ENCODE measurements around the gene ERAS. TPM values are rescaled to one million over a fixed set of nuclear protein-coding genes. Genes with fewer than 3 reads are reported as not detected.

The ERAS gene, protein sequence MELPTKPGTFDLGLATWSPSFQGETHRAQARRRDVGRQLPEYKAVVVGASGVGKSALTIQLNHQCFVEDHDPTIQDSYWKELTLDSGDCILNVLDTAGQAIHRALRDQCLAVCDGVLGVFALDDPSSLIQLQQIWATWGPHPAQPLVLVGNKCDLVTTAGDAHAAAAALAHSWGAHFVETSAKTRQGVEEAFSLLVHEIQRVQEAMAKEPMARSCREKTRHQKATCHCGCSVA
- under 1 TPM; 0.23 to 0.31 TPM for total RNA-seq

DNA sequence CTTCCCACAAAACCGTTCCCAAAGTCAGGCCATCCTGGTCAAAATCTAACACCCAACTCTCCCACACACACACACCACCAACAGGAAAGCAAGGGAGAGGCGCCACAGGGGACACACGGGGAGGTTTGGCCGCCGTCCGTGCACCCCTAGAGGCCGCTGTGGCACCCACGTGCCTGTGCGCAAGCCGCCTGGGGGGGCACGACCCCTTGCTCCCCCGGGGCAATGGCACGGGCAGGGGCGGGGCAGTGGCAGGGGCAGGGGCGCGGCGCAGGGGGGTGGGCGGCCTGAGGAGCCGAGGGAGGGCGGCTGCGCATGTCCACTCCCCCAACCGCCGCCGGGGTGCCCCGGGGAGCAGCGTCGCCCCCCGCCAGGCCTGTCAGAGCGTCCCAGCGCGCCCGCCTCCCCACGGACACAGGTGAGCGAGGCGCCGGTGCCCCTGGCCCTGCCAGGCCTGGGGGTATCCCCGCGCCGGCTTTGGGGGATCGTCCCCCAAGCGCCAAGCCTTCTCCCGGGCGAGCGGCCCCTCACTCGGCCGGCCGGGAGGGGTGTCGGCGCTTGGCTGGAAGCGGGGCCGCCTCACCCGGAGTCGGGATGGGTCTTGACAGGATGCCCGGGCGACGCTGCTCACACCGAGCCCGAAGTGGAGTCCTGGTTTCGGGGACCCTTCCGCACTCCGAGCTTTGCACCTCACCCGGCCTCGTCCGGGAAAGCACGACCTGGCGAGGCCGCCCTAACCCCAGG is at the start of gene ERAS:
TSS of gene ERAS (plus strand) at position 379 of the 741 bp plus-strand sequence. CDS start 2,611 bp downstream, outside the sequence.
- ATAC-seq (peak; percentile 47 to 51), DNase-seq (ENCODE audit: low spot score in 2 of 2) (no peak)

DNA sequence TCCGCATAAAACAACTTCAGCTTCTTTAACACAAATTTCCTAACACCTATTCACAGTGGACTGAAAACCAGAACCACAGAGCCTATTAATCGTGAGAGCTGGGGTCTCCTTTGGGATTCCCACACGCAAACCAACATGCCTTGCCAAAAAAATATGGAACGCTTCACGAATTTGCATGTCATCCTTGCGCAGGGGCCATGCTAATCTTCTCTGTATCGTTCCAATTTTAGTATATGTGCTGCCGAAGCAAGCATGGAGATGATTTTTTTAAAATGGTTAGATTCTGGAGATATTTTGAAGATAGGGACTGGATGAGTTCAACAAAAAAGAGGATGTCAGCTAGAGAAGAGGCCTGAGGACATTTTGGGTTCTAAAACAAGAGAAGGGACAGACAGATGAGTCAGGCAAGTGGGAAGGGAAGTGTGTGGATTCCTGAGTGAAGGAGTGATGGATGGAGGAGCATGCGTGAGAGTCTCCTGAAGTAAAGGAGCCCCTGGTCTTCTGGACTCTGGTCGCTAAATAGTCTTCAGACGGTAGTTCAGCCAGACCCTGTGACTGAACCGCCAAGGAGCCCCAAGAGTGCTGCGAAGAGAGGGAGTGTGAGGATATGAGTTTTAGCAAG is 49.4 kb upstream of the ERAS start:
- Mint-ChIP-seq H3K27ac (no peak overlapping the region), H3K36me3 (no peaks in the 10 kb centered on the region), H3K9me3 (no peaks in the 10 kb centered on the region)
- ATAC-seq (no peak), DNase-seq (ENCODE audit: low spot score in 2 of 2) (no peak)

More for the DNA sequence above, at the start of gene ERAS:
- Mint-ChIP-seq H3K9me3 (no peaks in the 10 kb centered on the region), H3K36me3 (peaks cover 0 to 4% of the 10 kb centered on the region in 2 donors), H3K27ac (peak within 1 kb of the TSS in 1 of 2 donors; percentile 36)

DNA sequence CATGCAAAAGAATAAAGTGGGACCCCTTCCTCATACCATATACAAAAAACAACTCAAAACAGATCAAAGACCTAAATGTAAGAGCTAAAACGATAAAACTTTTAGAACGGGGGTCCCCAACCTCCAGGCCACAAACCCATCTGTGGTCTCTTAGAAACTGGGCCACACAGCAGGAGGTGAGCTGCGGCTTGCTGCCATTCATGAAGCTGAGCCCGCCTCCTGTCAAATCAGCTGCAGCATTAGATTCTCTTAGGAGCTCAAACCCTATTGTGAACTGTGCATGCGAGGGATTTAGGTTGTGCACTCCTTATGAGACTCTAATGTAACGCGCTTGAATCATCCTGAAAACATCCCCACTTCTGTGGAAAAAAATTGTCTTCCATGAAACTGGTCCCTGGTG is 46.9 kb upstream of the ERAS start:
- Mint-ChIP-seq H3K27ac (no peak overlapping the region), H3K36me3 (no peaks in the 10 kb centered on the region), H3K9me3 (no peaks in the 10 kb centered on the region)
- ATAC-seq, result no peak
- no peak for DNase-seq (ENCODE audit: low spot score in 2 of 2)

- Mint-ChIP-seq H3K9me3 (no peaks in the 10 kb centered on the region), H3K36me3 (no peaks in the 10 kb centered on the region), H3K27ac (no peak overlapping the region)
- ATAC-seq (no peak), DNase-seq (ENCODE audit: low spot score in 2 of 2) (no peak)
Observed at GRCh38 chrX:48781705-48782104, 44.6 kb upstream of the ERAS start.

GRCh38 chrX:48782216-48782615 is 44.1 kb upstream of the ERAS start:
- DNase-seq (ENCODE audit: low spot score in 2 of 2) (no peak), ATAC-seq (no peak)
- H3K9me3 Mint-ChIP-seq, result no peaks in the 10 kb centered on the region
- no peak overlapping the region for H3K27ac Mint-ChIP-seq
- H3K36me3 Mint-ChIP-seq, result no peaks in the 10 kb centered on the region

- H3K27ac Mint-ChIP-seq, result no peak overlapping the region
- H3K36me3 Mint-ChIP-seq, result no peaks in the 10 kb centered on the region
- no peaks in the 10 kb centered on the region for H3K9me3 Mint-ChIP-seq
- DNase-seq (ENCODE audit: low spot score in 2 of 2), result no peak
- ATAC-seq, result no peak
Observed at GRCh38 chrX:48782795-48783194, 43.5 kb upstream of the ERAS start.

GRCh38 chrX:48784726-48785125 is 41.6 kb upstream of the ERAS start:
- H3K9me3 Mint-ChIP-seq, result no peaks in the 10 kb centered on the region
- no peak overlapping the region for H3K27ac Mint-ChIP-seq
- no peak for ATAC-seq
- H3K36me3 Mint-ChIP-seq, result no peaks in the 10 kb centered on the region
- DNase-seq (ENCODE audit: low spot score in 2 of 2), result no peak

- Mint-ChIP-seq H3K9me3 (no peaks in the 10 kb centered on the region), H3K36me3 (no peaks in the 10 kb centered on the region), H3K27ac (peak overlapping the region in 1 of 2 donors; percentile 29)
- no peak for DNase-seq (ENCODE audit: low spot score in 2 of 2)
- no peak for ATAC-seq
Observed at GRCh38 chrX:48785186-48785539, 41.1 kb upstream of the ERAS start.

- Mint-ChIP-seq H3K36me3 (no peaks in the 10 kb centered on the region), H3K27ac (peak overlapping the region in 1 of 2 donors; percentile 29), H3K9me3 (no peaks in the 10 kb centered on the region)
- DNase-seq (ENCODE audit: low spot score in 2 of 2) (no peak), ATAC-seq (no peak)
Observed at GRCh38 chrX:48785540-48786214, 40.6 kb upstream of the ERAS start.

GRCh38 chrX:48786341-48786800 is 39.9 kb upstream of the ERAS start, which contains the start of gene GATA1:
GATA1 (plus strand) TSS chrX:48786590; CDS start chrX:48791110, 4,520 bp downstream.
- Mint-ChIP-seq H3K9me3 (no peaks in the 10 kb centered on the region), H3K27ac (peak within 1 kb of the TSS in 1 of 2 donors; percentile 29), H3K36me3 (no peaks in the 10 kb centered on the region)
- ATAC-seq (no peak), DNase-seq (ENCODE audit: low spot score in 2 of 2) (no peak)

DNA sequence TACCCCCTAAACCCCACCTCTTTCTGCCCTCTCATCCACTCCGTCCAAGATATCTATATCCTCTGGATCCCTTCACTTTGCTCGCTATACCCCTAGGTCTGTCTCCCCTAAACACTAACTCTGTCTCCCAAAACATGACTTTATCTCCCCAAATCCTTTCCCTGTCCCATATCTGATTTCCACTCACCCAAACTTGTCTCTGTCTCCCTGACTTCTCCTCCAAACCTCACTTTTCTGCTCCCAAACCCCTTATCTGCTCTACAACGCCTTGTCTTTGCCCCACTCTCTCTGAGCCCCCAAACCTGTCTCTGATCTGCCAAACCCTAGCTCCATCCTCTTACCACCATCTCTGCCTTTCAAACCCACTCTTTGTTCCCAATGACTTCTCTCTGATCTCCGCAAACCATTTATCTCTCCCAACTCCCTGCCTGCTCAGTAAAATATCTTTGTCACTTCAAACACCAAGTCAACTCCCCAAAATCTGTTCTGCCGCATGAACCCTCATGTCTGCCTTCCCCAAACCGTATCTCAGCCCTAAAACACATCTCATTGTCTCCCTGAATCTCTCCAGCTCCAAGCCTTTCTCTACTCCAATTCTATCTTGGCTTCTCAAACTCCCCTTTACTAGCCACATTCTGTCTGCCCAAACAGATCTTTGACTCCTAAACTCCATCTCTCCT is 39.3 kb upstream of the ERAS start:
- Mint-ChIP-seq H3K27ac (no peak overlapping the region), H3K36me3 (no peaks in the 10 kb centered on the region), H3K9me3 (no peaks in the 10 kb centered on the region)
- ATAC-seq (no peak), DNase-seq (ENCODE audit: low spot score in 2 of 2) (no peak)

GRCh38 chrX:48787505-48788443 is 38.5 kb upstream of the ERAS start:
- DNase-seq (ENCODE audit: low spot score in 2 of 2) (no peak), ATAC-seq (no peak)
- H3K9me3 Mint-ChIP-seq, result no peaks in the 10 kb centered on the region
- H3K27ac Mint-ChIP-seq, result peak overlapping the region in 1 of 2 donors; percentile 31
- no peaks in the 10 kb centered on the region for H3K36me3 Mint-ChIP-seq

DNA sequence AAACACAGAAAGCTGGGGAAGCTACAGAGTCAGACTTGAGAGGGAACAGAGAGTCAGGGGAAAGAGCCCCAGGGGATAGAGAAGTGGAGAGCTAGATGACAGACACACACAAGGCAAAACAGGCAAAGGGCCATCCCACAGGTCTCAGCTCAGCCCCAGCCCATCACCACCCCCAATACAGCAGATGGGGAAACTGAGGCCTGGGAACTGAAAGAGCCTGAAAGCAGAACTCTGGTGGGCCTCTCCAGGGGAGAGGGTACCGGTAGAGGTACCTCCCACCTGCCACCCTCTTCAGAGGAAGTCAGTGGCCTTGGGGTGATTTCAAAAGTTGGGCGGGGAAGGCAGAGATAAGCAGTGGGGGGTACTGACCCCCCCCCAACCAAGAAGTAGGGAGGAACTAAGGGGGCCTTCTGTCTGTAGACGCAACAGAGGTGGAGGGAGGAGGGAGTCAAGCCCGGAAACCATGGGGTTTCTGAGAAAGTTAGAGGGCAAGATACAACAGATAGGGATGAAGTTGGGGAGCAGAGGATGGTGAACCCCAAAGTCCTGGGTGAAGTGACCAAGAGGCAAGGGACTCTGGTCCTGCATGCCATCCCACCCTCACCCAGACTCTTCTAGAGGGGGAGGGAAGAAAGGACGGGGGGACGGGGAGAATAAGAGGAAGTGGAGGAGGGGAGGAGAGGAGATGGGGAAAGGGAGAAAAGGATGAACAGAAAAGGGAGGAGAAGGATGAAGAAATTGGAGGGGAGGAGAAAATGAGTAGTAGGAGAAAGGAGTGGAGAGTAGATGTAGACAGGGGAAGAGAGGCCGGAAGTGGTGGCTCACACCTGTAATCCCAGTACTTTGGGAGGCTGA is 36.7 kb upstream of the ERAS start:
- DNase-seq (ENCODE audit: low spot score in 2 of 2) (no peak), ATAC-seq (no peak)
- Mint-ChIP-seq H3K27ac (peak overlapping the region in 1 of 2 donors; percentile 79), H3K9me3 (no peaks in the 10 kb centered on the region), H3K36me3 (no peaks in the 10 kb centered on the region)

GRCh38 chrX:48790477-48790876 is 35.8 kb upstream of the ERAS start:
- ATAC-seq (no peak), DNase-seq (ENCODE audit: low spot score in 2 of 2) (no peak)
- H3K9me3 Mint-ChIP-seq, result no peaks in the 10 kb centered on the region
- peak overlapping the region in 1 of 2 donors; percentile 79 for H3K27ac Mint-ChIP-seq
- no peaks in the 10 kb centered on the region for H3K36me3 Mint-ChIP-seq

All from activated naive CD4-positive, alpha-beta T cell treated with anti-CD3 and anti-CD28 coated beads, Interleukin-2, amount 50 U/mL, for 72 hours (primary cell).